LHCN-M2 (cell line): ENCODE data around the gene SPA17. TPM values are rescaled to one million over a fixed set of nuclear protein-coding genes. Genes with fewer than 3 reads are reported as not detected.

Experiments used
- DNase-seq: peaks from one replicate; pipeline ENCODE4 v3.0.0-alpha.2; 2012; ENCODE audit warnings: low read depth
- total RNA-seq: library from RNA; depleted of rRNA; stranded (reverse); fragments of >200 nt; gene quantifications from 2 replicates; pipeline ENCODE4 v1.2.3, GENCODE V29; 2014

SPA17 gene
- total RNA-seq, 1 experiment from 2014 or later = 24.9 TPM

GRCh38 chr11:124724979-124725718 is 51.4 kb downstream of the SPA17 start:
- DNase-seq = no peak

DNA sequence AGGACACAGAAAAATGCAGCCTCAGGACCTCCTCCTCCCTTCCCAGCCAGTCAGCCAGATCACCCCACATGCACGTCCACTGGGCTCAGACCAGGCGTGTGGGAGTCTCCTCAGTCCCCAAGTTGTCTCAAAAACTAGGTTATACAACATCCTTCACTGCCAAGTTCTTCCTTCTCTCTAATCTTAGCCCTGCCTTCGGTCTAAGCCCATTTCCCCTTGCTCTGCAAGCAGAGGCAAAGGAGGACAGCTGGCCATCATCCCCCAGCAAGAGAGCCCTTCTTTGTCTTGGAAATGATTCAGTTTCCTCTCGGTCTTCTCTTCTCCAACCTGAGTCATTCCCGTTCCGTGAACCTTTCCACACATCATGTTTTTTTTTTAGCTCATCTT is 52.0 kb downstream of the SPA17 start:
- peak; percentile 60 for DNase-seq

GRCh38 chr11:124727474-124727873 is 53.8 kb downstream of the SPA17 start:
- no peak for DNase-seq

- no peak for DNase-seq
These were observed 54.4 kb downstream of the SPA17 start for GRCh38 chr11:124728134-124728533.

DNA sequence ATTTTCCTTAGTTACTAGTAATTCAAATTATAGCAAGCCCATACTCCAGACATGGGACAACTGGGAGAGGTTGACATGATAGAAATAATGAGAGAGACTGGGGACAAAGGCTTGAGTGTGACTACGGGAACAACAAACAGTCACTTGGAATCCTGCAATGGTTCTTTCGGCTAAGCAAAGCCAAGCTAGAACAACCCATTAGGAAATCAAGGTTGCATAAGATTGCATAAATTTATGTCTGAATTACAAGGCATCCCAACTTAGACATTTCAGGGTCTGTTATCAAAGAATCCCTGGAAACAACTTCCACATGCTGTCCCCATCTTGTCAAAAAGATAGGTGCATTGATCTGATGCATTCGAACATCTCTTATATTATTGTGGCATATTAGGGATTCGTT is 55.9 kb downstream of the SPA17 start:
- DNase-seq = no peak

GRCh38 chr11:124732230-124732629 is 58.5 kb downstream of the SPA17 start:
- DNase-seq = no peak

DNA sequence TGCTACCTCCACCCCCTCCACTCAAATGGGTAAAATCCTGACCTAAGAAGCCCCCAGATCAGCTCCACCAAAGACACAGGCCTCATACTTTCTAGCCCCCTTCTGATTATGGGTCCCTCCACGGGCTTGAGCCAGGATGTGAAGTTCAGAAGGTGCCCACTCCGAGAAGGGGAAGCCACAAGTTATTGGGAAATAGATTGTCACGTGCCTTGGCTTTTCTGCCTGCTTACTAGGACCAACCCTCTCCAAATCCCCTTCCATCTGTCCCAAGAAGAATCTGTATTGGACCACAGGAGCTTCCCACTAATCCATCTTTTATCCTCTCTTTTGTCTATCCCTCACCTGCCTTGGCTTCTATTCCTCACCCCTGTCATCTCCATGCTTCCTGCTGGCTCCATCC is 63.0 kb downstream of the SPA17 start:
- no peak for DNase-seq

DNA sequence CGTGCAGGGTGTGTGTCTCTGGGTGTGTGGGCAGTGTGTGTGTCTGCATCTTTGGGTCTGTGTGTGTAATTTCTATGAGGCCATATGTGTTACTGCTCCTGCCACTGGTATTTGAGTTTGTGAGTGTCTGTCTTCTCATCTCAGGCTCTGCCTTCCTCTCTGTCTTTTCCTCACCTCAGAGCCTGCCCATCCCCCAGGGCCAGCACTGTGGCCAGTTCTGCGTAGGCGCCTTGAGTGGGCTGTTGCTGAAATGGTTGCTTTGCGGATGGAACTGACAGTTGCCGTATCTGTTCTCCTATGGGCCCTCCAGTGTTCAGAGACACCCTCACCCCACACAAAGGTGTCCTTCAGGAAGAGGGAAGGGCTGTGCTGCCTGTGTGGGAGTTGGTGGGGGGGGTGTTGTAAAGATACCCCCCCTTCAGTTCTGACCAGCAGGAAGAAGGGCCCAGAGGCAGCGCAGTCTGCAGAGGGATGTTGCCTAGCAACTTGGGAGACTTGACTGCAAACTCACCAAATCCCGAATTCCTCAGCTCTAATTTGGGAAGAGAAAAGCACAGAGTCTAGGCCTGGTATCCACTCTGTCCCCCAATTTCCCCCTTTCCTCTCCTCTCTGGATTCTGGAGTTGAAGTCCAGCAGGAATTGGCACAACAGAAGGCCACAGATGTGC is 64.1 kb downstream of the SPA17 start:
- no peak for DNase-seq

DNA sequence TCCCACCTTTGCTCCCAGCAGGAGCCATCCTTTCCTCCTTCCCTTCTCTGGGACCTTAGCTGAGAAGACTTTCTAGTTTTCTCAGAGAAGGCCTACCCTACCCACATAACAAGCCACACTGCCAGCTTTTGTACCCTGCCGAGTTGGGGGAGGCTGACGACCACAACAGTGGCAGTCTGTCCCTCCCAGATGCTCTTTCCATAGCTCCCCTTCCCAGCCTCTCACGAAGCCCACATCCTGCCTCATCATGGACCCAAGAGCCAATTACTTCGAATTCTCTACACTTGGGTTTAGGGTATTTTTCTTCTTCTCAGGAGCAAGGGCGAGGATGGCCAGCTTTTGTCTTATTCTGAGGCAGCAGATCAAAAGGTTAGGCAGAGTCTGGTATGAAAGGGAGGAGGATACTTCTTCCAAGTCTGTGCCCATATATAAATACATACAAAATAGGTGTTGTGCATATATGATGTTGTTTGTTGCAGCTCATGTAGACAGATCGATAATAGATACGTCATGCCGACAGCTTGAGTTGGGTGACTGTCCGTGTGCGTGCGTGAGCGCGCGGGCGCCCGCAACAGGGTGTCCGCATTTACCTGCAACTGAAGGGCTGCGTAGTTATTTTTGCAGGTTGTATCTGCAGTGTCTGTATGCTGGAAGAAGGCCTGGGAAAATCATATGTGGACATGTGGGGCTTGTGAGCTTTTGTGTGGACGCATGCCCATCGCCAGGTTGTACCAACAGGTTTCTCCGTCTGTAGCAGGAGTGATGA is 65.2 kb downstream of the SPA17 start:
- DNase-seq = no peak

GRCh38 chr11:124739479-124740276 is 66.0 kb downstream of the SPA17 start, which contains the start of gene NRGN:
Gene NRGN (plus strand): TSS chr11:124739942. CDS start chr11:124740085, 143 bp downstream.
- DNase-seq = peak; percentile 76

- DNase-seq = no peak
These were observed 66.7 kb downstream of the SPA17 start for GRCh38 chr11:124740277-124740882.

GRCh38 chr11:124742555-124742954 is 68.9 kb downstream of the SPA17 start:
- DNase-seq = no peak

GRCh38 chr11:124743050-124743449 is 69.3 kb downstream of the SPA17 start:
- no peak for DNase-seq

GRCh38 chr11:124745270-124745834 is 71.6 kb downstream of the SPA17 start:
- no peak for DNase-seq

DNA sequence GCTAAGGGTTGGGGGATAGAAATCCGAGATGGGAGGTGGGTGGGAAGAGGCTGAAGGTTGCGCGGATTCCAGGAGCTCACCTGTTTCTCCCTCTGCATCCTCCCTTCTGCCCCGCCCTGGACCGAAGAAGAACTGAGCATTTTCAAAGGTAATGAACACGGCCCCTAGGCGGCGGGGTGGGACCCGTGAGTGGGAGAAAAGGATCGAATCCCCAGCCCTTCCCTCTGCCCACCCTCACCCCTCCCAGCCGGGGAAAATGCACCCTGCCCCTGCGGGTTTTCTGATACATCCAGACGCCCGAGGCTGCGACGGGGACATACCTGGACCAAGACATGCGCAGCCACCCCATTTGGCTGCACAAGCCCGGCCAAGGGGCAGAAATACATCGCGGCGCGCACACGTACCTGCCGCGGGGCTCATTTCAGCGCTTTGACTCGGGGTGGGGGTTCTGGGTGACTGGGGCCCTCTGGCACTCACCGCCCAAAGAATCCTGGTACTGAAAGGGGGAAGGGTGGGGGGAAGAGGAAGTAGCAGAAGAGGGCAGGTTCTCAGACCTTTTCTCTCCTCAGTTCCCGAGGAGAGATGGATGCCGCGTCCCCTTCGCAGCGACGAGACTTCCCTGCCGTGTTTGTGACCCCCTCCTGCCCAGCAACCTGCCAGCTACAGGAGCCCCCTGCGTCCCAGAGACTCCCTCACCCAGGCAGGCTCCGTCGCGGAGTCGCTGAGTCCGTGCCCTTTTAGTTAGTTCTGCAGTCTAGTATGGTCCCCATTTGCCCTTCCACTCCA is 72.3 kb downstream of the SPA17 start:
- DNase-seq = no peak

DNA sequence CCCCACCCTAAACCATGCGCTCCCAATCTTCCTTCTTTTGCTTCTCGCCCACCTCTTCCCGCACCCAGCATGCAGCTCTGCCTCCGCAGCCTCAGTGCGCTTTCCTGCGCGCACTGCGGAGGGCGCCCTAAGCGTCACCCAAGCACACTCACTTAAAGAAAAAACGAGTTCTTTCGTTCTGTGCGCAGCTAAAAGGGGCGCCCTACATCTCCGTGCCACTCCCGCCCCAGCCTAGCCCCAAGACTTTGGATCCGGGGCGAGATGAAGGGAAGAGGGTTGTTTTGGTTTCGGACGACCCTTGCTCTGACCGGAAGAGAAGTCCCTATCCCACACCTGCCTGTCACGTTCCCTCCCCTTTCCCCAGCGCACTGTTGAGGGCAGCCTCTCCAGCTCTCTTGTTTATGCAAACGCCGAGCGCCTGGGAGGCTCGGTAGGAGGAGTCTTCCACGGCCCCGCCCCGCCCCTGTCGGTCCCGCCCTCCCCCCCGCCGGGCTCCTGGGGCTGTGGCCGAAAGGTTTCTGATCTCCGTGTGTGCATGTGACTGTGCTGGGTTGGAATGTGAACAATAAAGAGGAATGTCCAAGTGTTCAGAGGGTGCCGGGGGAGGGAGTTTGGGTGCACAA is 73.0 kb downstream of the SPA17 start:
- DNase-seq = peak; percentile 56
